ENCODE results near the gene GCHFR. TPM values are rescaled to one million over a fixed set of nuclear protein-coding genes. Genes with fewer than 3 reads are reported as not detected.

GCHFR gene
- total and polyA plus RNA-seq, 10 of the 15 experiments (the other 5 are each of a cell fraction or from before 2014, with no cell fraction given): 10.5 to 94.0 (median 35.3) TPM

GRCh38 chr15:40749151-40749630, 14.7 kb upstream of the GCHFR start:
- CTCF ChIA-PET: interaction anchor here (1.1 to 3.5 kb wide), 2 partner anchors 33 to 36 kb away, joined by 3 to 20 read pairs; no protein-coding TSS in a partner anchor
- Histone ChIP-seq H3K4me2 (ENCODE audit: control insufficient read depth, insufficient read depth) (no peak overlapping the region), H3K27me3 (replicated peaks in 1 of 2; ENCODE audit: control insufficient read depth in 2 of 2, insufficient read depth in 2 of 2, low read length in 1 of 2) (no peaks in the 10 kb centered on the region), H2AFZ (ENCODE audit: control insufficient read depth, low read depth, low read length) (no peak overlapping the region), H3K4me1 (ENCODE audit: control insufficient read depth, insufficient read depth, low read length) (peaks cover 3% of the 10 kb centered on the region), H3K9me3 (replicated peaks; ENCODE audit: control insufficient read depth, insufficient read depth, low read length) (no peaks in the 10 kb centered on the region), H3K4me3 (no peak overlapping the region), H3K36me3 (ENCODE audit: control insufficient read depth in 2 of 2, insufficient read depth in 2 of 2, low read length in 1 of 2) (peaks cover 16 to 17% of the 10 kb centered on the region in 2 experiments), H3K79me2 (ENCODE audit: control insufficient read depth, insufficient read depth, low read length) (peaks cover 13% of the 10 kb centered on the region), H4K20me1 (ENCODE audit: control insufficient read depth, insufficient read depth) (no peaks in the 10 kb centered on the region), H3K27ac (ENCODE audit: control insufficient read depth, insufficient read depth) (no peak overlapping the region), H3K9ac (ENCODE audit: control insufficient read depth, insufficient read depth, low read length) (no peak overlapping the region)
- SMC1A ChIA-PET (ENCODE audit: uncharacterized antibody, unreplicated experiment): interaction anchor here (1.1 kb wide), 1 partner anchor 36 kb away, joined by 5 read pairs; no protein-coding TSS in a partner anchor
- RAD21 ChIA-PET (ENCODE audit: unreplicated experiment): no interaction called here
- in situ Hi-C loops (cut with MboI) (no loop called here), intact Hi-C loops (cut with micrococcal nuclease; ENCODE audit: unreplicated experiment) (loop anchor here (5.0 kb wide), 1 partner anchor 33 kb away; no protein-coding TSS in a partner anchor)
- POLR2A ChIA-PET: no interaction called here
- no peak for TF ChIP-seq BHLHE40 (IDR thresholded peaks at IDR 0.05; ENCODE audit: borderline replicate concordance in 1 of 2, low read depth in 2 of 2, low read length in 1 of 2)
- no peak for TF ChIP-seq DPF2 (IDR thresholded peaks at IDR 0.05)
- no peak for TF ChIP-seq IKZF1 (conservative IDR thresholded peaks at IDR 0.05)
- TF ChIP-seq PBX3 (IDR thresholded peaks at IDR 0.05; ENCODE audit: insufficient replicate concordance, low read depth, low read length): no peak
- FAIRE-seq: no peak
- no peak for ATAC-seq
- no TSS peak for BruUV-seq (replicated peaks)
- DNase-seq (ENCODE audit: low read depth, low spot score): no peak
- WGBS (ENCODE audit: insufficient coverage, insufficient replicate concordance, low lambda C conversion rate, missing lambda C conversion rate): 100% methylated on average over 4 of the region's 4 CpGs

GRCh38 chr15:40750885-40751284, 13.0 kb upstream of the GCHFR start:
- Histone ChIP-seq H3K27me3 (replicated peaks in 1 of 2; ENCODE audit: control insufficient read depth in 2 of 2, insufficient read depth in 2 of 2, low read length in 1 of 2) (no peaks in the 10 kb centered on the region), H3K27ac (ENCODE audit: control insufficient read depth, insufficient read depth) (no peak overlapping the region), H3K9me3 (replicated peaks; ENCODE audit: control insufficient read depth, insufficient read depth, low read length) (no peaks in the 10 kb centered on the region), H2AFZ (ENCODE audit: control insufficient read depth, low read depth, low read length) (no peak overlapping the region), H3K9ac (ENCODE audit: control insufficient read depth, insufficient read depth, low read length) (no peak overlapping the region), H3K36me3 (ENCODE audit: control insufficient read depth in 2 of 2, insufficient read depth in 2 of 2, low read length in 1 of 2) (peaks cover 9 to 12% of the 10 kb centered on the region in 2 experiments), H3K79me2 (ENCODE audit: control insufficient read depth, insufficient read depth, low read length) (peaks cover 21% of the 10 kb centered on the region), H3K4me3 (no peak overlapping the region), H3K4me1 (ENCODE audit: control insufficient read depth, insufficient read depth, low read length) (peaks cover 3% of the 10 kb centered on the region), H3K4me2 (ENCODE audit: control insufficient read depth, insufficient read depth) (no peak overlapping the region), H4K20me1 (ENCODE audit: control insufficient read depth, insufficient read depth) (no peaks in the 10 kb centered on the region)
- intact Hi-C loops (cut with micrococcal nuclease; ENCODE audit: unreplicated experiment): loop anchor here (5.0 kb wide), 1 partner anchor 141 kb away; the partner anchor contains the start of gene VPS18
- DNase-seq (ENCODE audit: low read depth, low spot score): no peak
- FAIRE-seq: no peak
- ATAC-seq: no peak
- ChIA-PET SMC1A (ENCODE audit: uncharacterized antibody, unreplicated experiment) (interaction anchor here (1.1 to 1.9 kb wide), 5 partner anchors 12 to 182 kb away, joined by 3 to 5 read pairs (median 3); partner anchors contain the start of genes C15orf62 and RPUSD2), POLR2A (interaction anchor here (0.6 kb wide), 1 partner anchor 24 kb away, joined by 4 read pairs; no protein-coding TSS in a partner anchor), RAD21 (ENCODE audit: unreplicated experiment) (interaction anchor here (1.3 kb wide), 1 partner anchor 31 kb away, joined by 4 read pairs; no protein-coding TSS in a partner anchor), CTCF (interaction anchor here (1.0 to 3.5 kb wide), 5 partner anchors 27 to 141 kb away, joined by 3 to 20 read pairs (median 4); no protein-coding TSS in a partner anchor)
- in situ Hi-C loops (cut with MboI): loop anchor here (5.0 kb wide), 1 partner anchor 54 kb away; the partner anchor contains the start of gene RAD51
- no TSS peak for BruUV-seq (replicated peaks)
- TF ChIP-seq HDAC2 (IDR thresholded peaks at IDR 0.05): no peak
- no peak for TF ChIP-seq TCF3 (IDR thresholded peaks at IDR 0.05; ENCODE audit: borderline replicate concordance, insufficient read depth, low read depth, low read length)
- TF ChIP-seq IRF3 (IDR thresholded peaks at IDR 0.05): no peak
- no peak for TF ChIP-seq POU2F2 (IDR thresholded peaks at IDR 0.05; ENCODE audit: borderline replicate concordance, low read depth, low read length)
- no peak for TF ChIP-seq MEF2B (IDR thresholded peaks at IDR 0.05; ENCODE audit: partially characterized antibody, poor library complexity, severe bottlenecking)
- no peak for TF ChIP-seq CBFB (IDR thresholded peaks at IDR 0.05; ENCODE audit: low read depth)
- no peak for TF ChIP-seq ASH2L (IDR thresholded peaks at IDR 0.05; ENCODE audit: borderline replicate concordance, low read depth)
- TF ChIP-seq ZSCAN29 (IDR thresholded peaks at IDR 0.05): no peak
- WGBS (ENCODE audit: insufficient coverage, insufficient replicate concordance, low lambda C conversion rate, missing lambda C conversion rate): 100% methylated on average over 4 of the region's 4 CpGs
